Stomach smooth muscle (tissue), 2 donors: ENCODE results near the gene MAU2.

Source experiments
- H3K27ac ChIP-seq: one replicate; pipeline ENCODE4 v1.7.0; 2013; ENCODE audit warnings: mild to moderate bottlenecking, low read length, inconsistent platforms
- H3K27me3 ChIP-seq, 2 donors: one replicate each; pipeline ENCODE4 v1.7.0; 2013; ENCODE audit warnings: low read length in 2 of 2; ENCODE audit not compliant: insufficient read depth in 2 of 2, control insufficient read depth in 1 of 2
- H3K36me3 ChIP-seq, 2 donors: one replicate each; pipeline ENCODE4 v1.7.0; 2013; ENCODE audit warnings: low read length in 2 of 2; ENCODE audit not compliant: control insufficient read depth in 2 of 2, insufficient read depth in 2 of 2
- H3K4me1 ChIP-seq: one replicate; pipeline ENCODE4 v1.7.0; 2013; ENCODE audit warnings: low read length; ENCODE audit not compliant: control insufficient read depth, insufficient read depth
- H3K4me3 ChIP-seq, 2 donors: one replicate each; pipeline ENCODE4 v1.7.0; 2013; ENCODE audit warnings: low read length in 2 of 2
- H3K9ac ChIP-seq, 2 donors: one replicate each; pipeline ENCODE4 v1.7.0; 2013; ENCODE audit warnings: low read length in 2 of 2, mild to moderate bottlenecking in 1 of 2
- H3K9me3 ChIP-seq, 2 donors: one replicate each; pipeline ENCODE4 v1.7.0; 2013; ENCODE audit warnings: low read length in 2 of 2; ENCODE audit not compliant: control insufficient read depth in 2 of 2
- donor health status: healthy.
- donor health status: Pancreatic carcinoma.

The MAU2 gene

DNA sequence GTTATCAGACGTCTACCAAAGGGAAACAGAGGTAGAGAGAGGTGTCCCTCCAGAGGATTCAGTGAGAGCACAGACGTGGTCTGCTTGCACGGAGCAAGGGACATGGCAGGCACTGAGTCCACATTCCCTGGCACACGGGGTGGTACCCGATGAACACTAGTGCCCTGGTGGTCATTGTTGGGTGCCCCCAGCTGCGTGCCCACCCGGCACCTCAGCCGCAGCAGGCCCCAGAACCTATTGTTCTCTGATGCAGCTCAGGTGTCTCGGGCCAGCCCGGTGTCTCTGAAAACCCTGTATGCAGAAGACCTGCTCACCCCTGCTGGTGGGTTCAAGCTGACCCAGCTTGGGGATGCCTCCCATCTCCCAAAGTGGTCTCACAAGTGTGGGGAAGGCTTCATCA, 12.3 kb upstream of the MAU2 start:
- no peak overlapping the region for H3K27ac ChIP-seq
- H3K27me3 ChIP-seq, result no peaks in the 10 kb centered on the region
- no peak overlapping the region for H3K4me3 ChIP-seq
- H3K9me3 ChIP-seq, result no peaks in the 10 kb centered on the region
- no peaks in the 10 kb centered on the region for H3K4me1 ChIP-seq
- H3K9ac ChIP-seq, result no peak overlapping the region
- H3K36me3 ChIP-seq, result peaks cover 39 to 46% of the 10 kb centered on the region in 2 donors

DNA sequence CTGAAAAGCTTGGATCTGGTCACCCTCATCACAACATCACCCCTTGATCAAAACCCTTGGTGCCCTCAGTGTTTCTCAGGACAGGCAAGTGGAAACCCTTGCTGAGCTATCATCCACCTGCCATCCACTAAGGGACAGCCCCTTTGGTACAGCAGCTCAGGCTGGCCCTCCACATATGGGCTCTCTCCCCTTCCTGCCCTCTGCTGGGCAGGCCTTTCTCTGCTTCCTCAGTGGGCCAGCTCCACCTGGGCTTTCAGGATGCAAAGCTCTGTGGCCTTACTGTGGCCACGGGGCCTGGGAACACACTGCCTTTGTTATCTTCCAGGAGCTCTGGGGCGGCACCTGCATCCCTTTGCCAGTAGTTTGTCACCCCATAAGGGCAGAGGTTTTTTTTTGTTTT, 5.2 kb upstream of the MAU2 start:
- Histone ChIP-seq H3K4me1 (peaks cover 12% of the 10 kb centered on the region), H3K4me3 (no peak overlapping the region), H3K9me3 (no peaks in the 10 kb centered on the region), H3K27ac (no peak overlapping the region), H3K27me3 (no peaks in the 10 kb centered on the region), H3K36me3 (peaks cover 14 to 16% of the 10 kb centered on the region in 2 donors), H3K9ac (no peak overlapping the region)

DNA sequence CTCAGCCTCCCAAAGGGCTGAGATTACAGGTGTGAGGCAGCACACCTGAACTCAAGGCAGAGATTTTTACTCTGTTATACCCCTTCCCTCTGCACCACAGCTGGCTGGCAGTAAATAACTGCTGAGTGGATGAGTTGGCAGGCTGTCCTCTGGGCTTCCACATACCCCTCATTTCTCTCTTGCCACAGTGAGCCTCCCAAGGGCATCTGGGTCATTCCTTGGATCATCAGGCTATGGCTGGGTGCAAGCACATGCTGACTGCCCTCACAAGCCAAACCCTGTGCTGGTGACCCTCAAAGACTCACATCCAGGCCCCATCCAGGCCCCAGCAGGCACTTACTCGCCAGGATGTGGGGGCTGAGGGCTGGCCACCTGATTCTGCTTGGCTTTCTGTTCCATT, 4.5 kb upstream of the MAU2 start:
- no peak overlapping the region for H3K4me3 ChIP-seq
- H3K9ac ChIP-seq, result no peak overlapping the region
- no peak overlapping the region for H3K27ac ChIP-seq
- H3K4me1 ChIP-seq, result peaks cover 12% of the 10 kb centered on the region
- H3K27me3 ChIP-seq, result no peaks in the 10 kb centered on the region
- no peaks in the 10 kb centered on the region for H3K9me3 ChIP-seq
- peaks cover 13 to 16% of the 10 kb centered on the region in 2 donors for H3K36me3 ChIP-seq

DNA sequence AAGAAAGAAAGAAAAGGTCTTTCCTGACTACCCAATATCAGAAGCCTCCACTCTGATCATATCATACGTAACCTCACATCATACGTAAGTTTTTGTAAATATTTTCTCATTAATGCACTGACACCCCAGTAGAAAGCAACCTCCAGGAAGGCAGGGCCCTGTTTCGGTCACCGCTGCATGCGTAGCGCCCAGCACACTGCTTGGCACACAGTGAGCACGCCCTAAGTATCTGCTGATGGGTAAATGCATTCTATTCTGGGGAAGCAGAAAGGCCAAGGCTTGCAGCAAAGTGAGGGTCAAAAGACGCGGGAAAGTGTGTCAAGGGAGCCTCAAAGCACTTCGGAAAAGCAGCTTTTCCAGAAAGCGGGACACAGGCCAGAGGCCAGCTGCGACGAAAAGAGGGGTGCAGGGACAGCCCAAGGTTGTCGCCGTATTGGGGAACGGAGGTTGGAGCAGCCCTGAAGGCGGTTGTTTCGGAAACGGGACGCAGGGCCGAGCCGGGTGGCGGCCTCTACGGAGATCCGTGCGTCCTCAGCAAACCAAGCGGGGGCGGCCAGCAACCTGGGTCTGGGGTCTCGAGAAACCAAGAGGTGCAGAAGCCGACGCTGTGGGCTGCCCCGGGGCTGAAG, 783 bp upstream of the MAU2 start:
- Histone ChIP-seq H3K27me3 (no peaks in the 10 kb centered on the region), H3K4me3 (peak overlapping the region; percentile 92 to 97), H3K9ac (peak overlapping the region; percentile 95), H3K9me3 (no peaks in the 10 kb centered on the region), H3K36me3 (peaks cover 13 to 23% of the 10 kb centered on the region in 2 donors), H3K27ac (peak overlapping the region; percentile 88), H3K4me1 (peaks cover 23% of the 10 kb centered on the region)

DNA sequence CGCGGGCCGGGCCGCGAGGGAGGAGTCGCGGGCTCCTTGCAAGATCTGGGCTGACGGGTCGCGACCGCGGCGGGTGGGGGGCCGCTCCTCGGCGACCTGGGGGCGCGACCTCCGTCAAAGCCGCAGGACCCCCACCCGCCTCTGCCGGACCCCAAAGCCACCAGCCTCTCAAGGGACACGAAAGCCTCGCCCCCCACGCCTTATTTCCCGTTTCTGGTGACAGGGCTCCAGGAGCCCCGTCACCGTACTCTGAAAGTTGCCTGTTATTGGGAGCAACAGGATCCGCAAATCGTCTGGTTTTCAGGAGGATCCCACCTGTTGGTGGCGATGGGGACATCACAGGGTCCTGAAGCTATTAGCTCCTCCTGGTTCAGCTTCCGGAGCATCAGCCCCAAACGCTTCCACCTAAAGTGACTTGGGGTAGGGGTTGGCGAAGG, 530 bp downstream of the MAU2 start:
- Histone ChIP-seq H3K4me3 (peak overlapping the region; percentile 92 to 97), H3K27ac (peak overlapping the region; percentile 88), H3K9ac (peak overlapping the region; percentile 95), H3K27me3 (no peaks in the 10 kb centered on the region), H3K9me3 (no peaks in the 10 kb centered on the region), H3K4me1 (peaks cover 23% of the 10 kb centered on the region), H3K36me3 (peaks cover 6 to 21% of the 10 kb centered on the region in 2 donors)

DNA sequence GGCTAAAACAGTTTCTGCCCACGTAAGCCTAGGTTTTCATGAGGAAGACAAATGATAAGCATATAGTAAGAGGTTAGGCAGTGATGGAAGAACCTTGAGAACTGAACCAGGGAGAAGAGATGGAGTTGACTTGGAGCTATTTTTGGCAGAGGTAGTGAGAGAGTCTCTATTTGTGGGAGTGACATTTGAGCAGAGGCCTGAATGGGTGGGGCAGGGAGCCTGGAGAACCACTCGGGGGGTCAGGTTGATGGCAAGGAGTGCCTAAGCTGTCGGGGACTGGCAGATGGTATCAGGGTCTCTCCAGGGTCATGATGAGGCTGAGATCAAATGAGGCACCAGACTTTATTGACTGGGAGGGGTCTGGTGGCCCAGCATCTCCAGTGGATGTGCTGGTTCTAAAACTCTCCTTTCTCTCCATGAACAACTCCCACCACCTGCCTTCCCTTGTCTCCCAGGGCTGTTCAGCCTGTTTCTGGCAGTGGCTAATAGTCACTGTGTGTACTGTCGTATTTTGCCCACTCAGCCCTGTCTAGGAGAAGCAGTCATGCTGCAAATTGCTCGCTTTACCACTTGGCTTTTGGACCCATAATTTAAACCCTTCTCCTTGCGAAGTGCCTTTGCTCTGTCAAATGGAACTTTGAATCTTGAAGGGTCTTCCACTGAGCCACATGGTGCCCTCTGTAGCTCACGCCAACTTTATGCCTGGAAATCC, 3.6 kb downstream of the MAU2 start:
- Histone ChIP-seq H3K4me1 (peaks cover 21% of the 10 kb centered on the region), H3K36me3 (peaks cover 9 to 24% of the 10 kb centered on the region in 2 donors), H3K27me3 (no peaks in the 10 kb centered on the region), H3K9me3 (no peaks in the 10 kb centered on the region), H3K27ac (no peak overlapping the region), H3K4me3 (no peak overlapping the region), H3K9ac (no peak overlapping the region)

DNA sequence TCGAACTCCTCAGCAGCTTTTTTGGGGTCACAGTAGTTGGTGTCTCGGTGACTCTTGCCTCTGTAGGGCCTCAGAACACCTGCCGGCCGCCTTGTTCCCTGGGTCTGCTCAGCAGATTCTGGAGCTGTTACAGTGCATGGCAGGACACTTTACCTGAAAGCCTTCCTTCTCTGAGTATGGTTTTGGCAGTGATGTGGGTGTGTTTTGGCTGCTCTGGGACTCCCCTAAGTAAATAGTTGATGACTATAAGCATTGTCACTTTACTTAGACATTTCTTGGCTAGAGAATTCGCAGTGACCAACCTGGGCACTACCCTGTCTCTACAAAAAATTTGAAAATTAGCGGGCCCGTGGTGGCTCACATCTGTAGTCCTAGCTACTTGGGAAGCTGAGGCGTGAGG, 7.0 kb downstream of the MAU2 start:
- no peak overlapping the region for H3K4me3 ChIP-seq
- no peak overlapping the region for H3K27ac ChIP-seq
- H3K9me3 ChIP-seq, result no peaks in the 10 kb centered on the region
- H3K4me1 ChIP-seq, result no peaks in the 10 kb centered on the region
- no peaks in the 10 kb centered on the region for H3K27me3 ChIP-seq
- H3K36me3 ChIP-seq, result peaks cover 19 to 41% of the 10 kb centered on the region in 2 donors
- no peak overlapping the region for H3K9ac ChIP-seq

DNA sequence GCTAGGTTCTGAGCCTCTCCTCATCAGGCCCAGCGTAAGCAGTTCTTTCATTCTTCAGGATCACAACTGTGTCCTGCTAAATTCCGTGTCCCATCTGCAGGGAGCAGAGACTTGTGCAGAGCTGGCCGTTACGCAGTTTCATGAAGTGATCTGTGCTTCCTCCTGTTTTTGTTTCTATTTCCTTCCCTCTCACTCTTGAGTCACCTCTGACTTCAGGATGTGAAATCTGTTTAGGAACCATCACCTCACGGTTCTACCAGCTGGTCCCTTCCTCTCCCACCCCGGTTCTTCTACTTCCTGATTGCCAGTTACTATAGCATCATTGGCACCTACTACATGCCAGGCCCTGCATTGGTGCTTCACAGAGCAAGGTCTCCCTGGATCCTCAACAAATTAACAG, 8.5 kb downstream of the MAU2 start:
- Histone ChIP-seq H3K4me1 (no peaks in the 10 kb centered on the region), H3K9ac (no peak overlapping the region)

DNA sequence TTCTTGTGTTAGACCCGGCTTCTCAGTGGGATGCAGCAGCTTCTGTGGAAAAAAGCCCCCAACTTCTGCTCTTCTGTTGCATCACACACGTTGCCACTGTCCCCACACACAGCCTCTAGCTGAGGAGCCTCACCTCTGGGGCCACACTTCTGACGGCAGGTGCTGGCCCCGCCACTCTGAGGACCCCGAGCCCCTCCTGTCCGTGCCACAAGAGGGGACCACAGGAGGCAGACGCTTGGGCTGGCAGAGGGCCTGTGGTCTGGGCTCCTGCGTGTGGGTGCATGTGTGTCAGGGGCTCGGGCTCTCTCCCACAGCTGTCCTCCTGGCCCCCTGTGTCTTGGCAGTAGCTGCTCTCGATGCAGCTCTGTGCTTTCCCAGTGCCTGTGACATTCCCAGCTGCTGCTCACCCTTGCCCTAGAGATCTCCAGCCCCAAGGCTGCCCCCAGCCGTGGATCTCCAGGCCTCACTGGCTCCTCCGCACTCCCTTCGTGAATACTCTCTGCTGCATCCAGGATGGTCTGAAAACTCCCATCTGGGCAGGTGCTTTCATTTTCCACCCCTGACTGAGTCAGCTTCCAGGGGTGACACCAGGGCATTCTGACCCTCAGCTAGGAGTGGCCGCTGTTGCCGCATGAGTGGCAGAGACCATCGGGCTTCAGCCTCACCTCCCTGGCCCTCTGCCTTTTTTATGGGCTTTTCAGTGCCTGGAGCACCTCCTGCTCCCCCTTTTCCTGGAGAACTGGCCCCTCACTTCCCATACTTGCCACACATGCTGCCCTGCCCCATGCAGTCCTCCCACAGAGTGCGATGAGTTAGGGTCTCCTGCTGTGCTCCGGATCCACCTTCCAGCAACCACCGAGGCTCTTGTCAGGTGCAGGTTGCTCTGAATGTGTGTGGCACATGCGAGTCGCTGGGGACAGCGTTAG, 13.7 kb downstream of the MAU2 start:
- Histone ChIP-seq H3K4me3 (no peak overlapping the region), H3K27ac (no peak overlapping the region), H3K9ac (no peak overlapping the region), H3K36me3 (peaks cover 39 to 61% of the 10 kb centered on the region in 2 donors), H3K27me3 (no peaks in the 10 kb centered on the region), H3K9me3 (no peaks in the 10 kb centered on the region), H3K4me1 (peaks cover 3% of the 10 kb centered on the region)

More for the DNA sequence above, 8.5 kb downstream of the MAU2 start:
- no peaks in the 10 kb centered on the region for H3K27me3 ChIP-seq
- H3K36me3 ChIP-seq, result peaks cover 15 to 39% of the 10 kb centered on the region in 2 donors
- no peak overlapping the region for H3K27ac ChIP-seq
- H3K4me3 ChIP-seq, result no peak overlapping the region
- no peaks in the 10 kb centered on the region for H3K9me3 ChIP-seq

DNA sequence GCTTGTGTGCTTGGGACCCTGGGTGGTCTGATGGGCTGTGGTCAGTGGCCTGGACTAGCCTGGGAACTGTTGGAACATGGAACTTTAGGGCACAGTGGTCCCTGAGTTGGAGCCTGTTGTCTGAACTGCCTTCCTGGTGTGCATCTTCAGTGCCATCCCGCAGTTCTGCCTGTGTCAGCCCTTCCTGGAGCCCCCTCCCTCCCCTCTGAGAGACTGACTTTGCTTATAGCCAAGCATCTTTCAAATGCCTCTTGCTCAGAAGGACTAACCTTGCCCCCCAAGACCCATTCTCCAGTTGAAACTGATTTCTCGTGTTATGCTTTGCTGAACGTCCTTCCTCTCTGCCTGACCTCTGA, 14.3 kb downstream of the MAU2 start:
- H3K27me3 ChIP-seq, result no peaks in the 10 kb centered on the region
- peaks cover 37 to 61% of the 10 kb centered on the region in 2 donors for H3K36me3 ChIP-seq
- H3K4me1 ChIP-seq, result peaks cover 3% of the 10 kb centered on the region
- no peak overlapping the region for H3K27ac ChIP-seq
- H3K9me3 ChIP-seq, result no peaks in the 10 kb centered on the region
- no peak overlapping the region for H3K9ac ChIP-seq
- no peak overlapping the region for H3K4me3 ChIP-seq
